Fibroblast of villous mesenchyme (primary cell): ENCODE measurements around the gene UGT1A3. TPM values are rescaled to one million over a fixed set of nuclear protein-coding genes. Genes with fewer than 3 reads are reported as not detected.

Experiments used
- DNase-seq: peaks from one replicate; pipeline ENCODE4 v3.0.0-alpha.2; 2010; ENCODE audit warnings: low read depth
- H3K4me3 ChIP-seq: 2 replicates; pipeline ENCODE4 v1.5.1; 2011; ENCODE audit warnings: low read depth, mild to moderate bottlenecking, low read length
- CTCF ChIP-seq: IDR thresholded peaks from 2 replicates; pipeline ENCODE4 v1.5.1; 2012; ENCODE audit warnings: low read depth, mild to moderate bottlenecking, low read length; ENCODE audit not compliant: insufficient read depth
- total RNA-seq: library from RNA; depleted of rRNA; stranded (reverse); fragments of >200 nt; gene quantifications from 2 replicates; pipeline ENCODE4 v1.2.3, GENCODE V29; 2012

UGT1A3 gene
- total RNA-seq, 1 donor = not detected

- no peak for TF ChIP-seq CTCF
- H3K4me3 ChIP-seq = no peak overlapping the region
- no peak for DNase-seq
These were observed 65.4 kb downstream of the UGT1A3 start for GRCh38 chr2:233794128-233794658.

DNA sequence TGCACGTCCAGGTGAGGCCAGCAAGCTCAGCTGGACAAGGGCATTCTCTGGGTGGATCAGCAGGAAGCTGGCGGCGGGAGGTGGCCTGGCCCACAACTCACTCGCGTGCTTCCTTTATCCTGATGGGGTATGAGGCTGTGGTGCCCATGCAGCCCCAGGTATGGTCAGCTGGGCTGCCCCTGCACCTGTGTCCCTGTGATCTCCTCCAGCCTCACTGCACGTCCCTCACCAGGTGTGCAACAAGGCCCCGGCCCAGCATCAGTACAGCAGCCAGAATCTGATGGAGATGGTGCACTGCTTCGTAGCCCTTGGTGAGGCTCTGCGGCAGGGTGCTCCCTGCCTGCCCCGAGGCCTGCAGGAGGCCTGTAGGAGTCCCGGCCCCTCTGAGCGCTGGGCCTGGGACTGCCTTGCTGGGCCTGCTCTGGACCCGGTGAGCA lies 66.9 kb downstream of the UGT1A3 start:
- no peak for TF ChIP-seq CTCF
- DNase-seq = no peak
- no peak overlapping the region for H3K4me3 ChIP-seq

- no peak for DNase-seq
- H3K4me3 ChIP-seq = no peak overlapping the region
- no peak for TF ChIP-seq CTCF
These were observed 67.4 kb downstream of the UGT1A3 start for GRCh38 chr2:233796254-233796653.

DNA sequence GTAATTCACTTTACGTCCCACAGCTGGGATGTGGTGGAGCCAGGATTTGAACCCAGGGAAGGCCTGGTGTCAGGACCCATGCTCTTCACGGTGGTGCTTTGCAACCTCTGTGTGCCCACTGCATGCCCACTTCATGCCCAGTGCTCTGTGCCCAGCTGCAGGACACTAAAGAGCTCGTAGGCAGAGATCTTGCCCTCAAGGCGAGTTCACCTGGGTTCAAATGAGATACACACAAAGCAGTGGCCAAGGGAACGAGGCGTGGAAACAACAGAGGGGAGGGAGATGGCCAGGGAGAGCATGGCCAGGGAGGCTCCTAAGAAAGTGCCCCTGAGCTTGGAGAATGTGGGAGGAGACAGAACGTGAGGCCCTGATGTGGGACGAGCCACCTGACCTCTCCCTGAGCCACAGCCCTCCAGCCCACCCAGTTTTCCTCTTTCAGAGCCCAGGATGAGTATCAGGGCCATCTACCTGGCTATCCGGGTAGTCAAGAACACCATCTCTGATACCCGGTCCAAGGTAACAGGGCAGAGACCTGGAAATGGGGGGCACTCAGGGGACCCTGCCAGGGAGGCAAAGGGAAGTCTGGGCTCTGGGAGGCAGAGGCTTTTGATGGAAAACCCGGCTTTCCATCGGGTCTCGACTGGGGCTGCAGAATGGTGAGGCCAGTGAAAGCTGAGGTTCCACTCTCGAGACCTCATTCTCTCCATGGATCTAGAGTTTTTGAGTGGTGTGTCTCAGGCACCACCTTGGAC lies 69.7 kb downstream of the UGT1A3 start:
- no peak for DNase-seq
- no peak for TF ChIP-seq CTCF
- no peak overlapping the region for H3K4me3 ChIP-seq

- no peak overlapping the region for H3K4me3 ChIP-seq
- no peak for TF ChIP-seq CTCF
- DNase-seq = no peak
These were observed 70.3 kb downstream of the UGT1A3 start for GRCh38 chr2:233799087-233799665.

DNA sequence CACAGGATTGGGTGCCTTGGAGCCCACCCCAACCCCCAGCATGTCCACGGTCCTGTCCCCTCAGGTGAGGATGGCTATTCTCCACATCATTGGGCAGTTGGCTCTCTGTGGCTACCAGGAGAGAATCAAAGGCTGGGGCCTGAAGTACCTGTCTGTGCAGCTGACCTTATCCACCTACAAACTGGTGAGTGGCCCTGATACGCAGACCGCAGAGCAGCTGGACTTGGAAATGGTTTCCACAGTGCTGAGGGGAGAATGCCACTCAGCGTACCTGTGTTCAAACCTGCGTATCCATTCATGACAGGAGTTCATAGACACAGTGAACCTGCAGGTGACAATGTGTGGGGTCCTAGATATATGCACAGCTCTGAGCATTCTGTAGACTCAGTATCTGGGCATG lies 70.9 kb downstream of the UGT1A3 start:
- no peak for TF ChIP-seq CTCF
- no peak overlapping the region for H3K4me3 ChIP-seq
- no peak for DNase-seq
